Gastroesophageal sphincter (tissue), 3 donors: ENCODE measurements around the gene EPHB2.

Experiments used
- CTCF ChIP-seq, 4 experiments: fragments of 200-600 bp in 2 of 4; fragments of 450-650 bp in 2 of 4; sonication (generic) in 1 of 4; IDR thresholded peaks; one replicate each; pipeline ENCODE4 v1.5.1; 2017 to 2019; ENCODE audit warnings: antibody characterized with exemption in 4 of 4, mild to moderate bottlenecking in 2 of 4, moderate library complexity in 2 of 4
- EP300 ChIP-seq: sonication (generic); formaldehyde crosslinking; IDR thresholded peaks from one replicate; pipeline ENCODE4 v1.6.1; 2017; ENCODE audit warnings: antibody characterized with exemption, mild to moderate bottlenecking
- POLR2A ChIP-seq, 2 donors: fragments of 450-650 bp; IDR thresholded peaks; one replicate each; pipeline ENCODE4 v1.6.1; 2017; ENCODE audit warnings: antibody characterized with exemption in 2 of 2, mild to moderate bottlenecking in 2 of 2, moderate library complexity in 1 of 2
- POLR2AphosphoS5 ChIP-seq: sonication (generic); formaldehyde crosslinking; IDR thresholded peaks from one replicate; pipeline ENCODE4 v1.6.1; 2017; ENCODE audit warnings: antibody characterized with exemption

GRCh38 chr1:22753481-22753971 lies 42.9 kb downstream of the EPHB2 start:
- no peak for TF ChIP-seq POLR2AphosphoS5
- no peak for TF ChIP-seq POLR2A (IDR thresholded peaks at IDR 0.05)
- TF ChIP-seq CTCF (IDR thresholded peaks at IDR 0.05), result no peak
- no peak for TF ChIP-seq EP300
